Small intestine (tissue), 7 donors: ENCODE measurements around the gene TSHB. TPM values are rescaled to one million over a fixed set of nuclear protein-coding genes. Genes with fewer than 3 reads are reported as not detected.

ENCODE experiments used
- DNase-seq, 2 donors: peaks; one replicate each; pipeline versions ENCODE4 v3.0.0 to v3.0.0-alpha.2; 2013
- FAIRE-seq: peaks from 2 replicates; lab custom pipeline; 2012; peaks lifted over from hg19 to GRCh38; lab: Jason Lieb, UNC
- H3K27ac ChIP-seq, 3 donors: one replicate each; pipeline ENCODE4 v1.5.1; 2013; ENCODE audit warnings: low read length in 2 of 3, mild to moderate bottlenecking in 2 of 3, control low read depth in 1 of 3, inconsistent platforms in 1 of 3, low read depth in 1 of 3, moderate library complexity in 1 of 3
- H3K27me3 ChIP-seq, 3 donors: one replicate each; pipeline ENCODE4 v1.6.1; 2013; ENCODE audit warnings: low read length in 3 of 3, inconsistent platforms in 1 of 3; ENCODE audit not compliant: control insufficient read depth in 3 of 3, insufficient read depth in 3 of 3
- H3K36me3 ChIP-seq, 3 donors: one replicate each; pipeline ENCODE4 v1.6.1; 2013; ENCODE audit warnings: low read length in 3 of 3, inconsistent platforms in 1 of 3, low read depth in 1 of 3, mild to moderate bottlenecking in 1 of 3, moderate library complexity in 1 of 3; ENCODE audit not compliant: control insufficient read depth in 3 of 3, insufficient read depth in 2 of 3
- H3K4me1 ChIP-seq, 3 donors: one replicate each; pipeline ENCODE4 v1.6.1; 2013; ENCODE audit warnings: low read length in 2 of 3, inconsistent platforms in 1 of 3, low read depth in 1 of 3, mild to moderate bottlenecking in 1 of 3, moderate library complexity in 1 of 3; ENCODE audit not compliant: control insufficient read depth in 3 of 3, insufficient read depth in 2 of 3
- H3K4me3 ChIP-seq, 3 donors: one replicate each; pipeline ENCODE4 v1.5.1; 2013; ENCODE audit warnings: low read length in 3 of 3, control low read depth in 1 of 3, inconsistent platforms in 1 of 3, low read depth in 1 of 3, mild to moderate bottlenecking in 1 of 3, moderate library complexity in 1 of 3
- H3K9me3 ChIP-seq, 2 donors: one replicate each; pipeline ENCODE4 v1.6.1; 2013; ENCODE audit warnings: low read depth in 1 of 2, low read length in 1 of 2; ENCODE audit not compliant: control insufficient read depth in 2 of 2, insufficient read depth in 1 of 2
- WGBS, 3 donors: extraction: QIAGEN DNeasy Blood & Tissue Kit; methylation state at CpG; one replicate each; pipeline ENCODE4 v1.1.7; 2013; 5-methylcytosine and 5-hydroxymethylcytosine counted together
- polyA plus RNA-seq, 4 donors: library from polyadenylated mRNA; stranded (reverse) in 3 of 4; unstranded in 1 of 4; fragments of 200-250 nt in 3 of 4; fragments of 120-200 nt in 1 of 4; gene quantifications; one replicate each; pipeline versions ENCODE4 v1.2.1 to v1.2.3, GENCODE V29; 2013
- donor health status: healthy with polysubstance abuse.
- donor health status: control.
- donor health status: control.
- donor health status: Bipolar disorder and iron deficiency.
- donor health status: healthy.

Gene TSHB
- polyA plus RNA-seq, 4 donors = not detected

- Histone ChIP-seq H3K27ac (no peak overlapping the region), H3K4me1 (peaks cover 3 to 13% (median 8%) of the 10 kb centered on the region in 3 donors), H3K4me3 (no peak overlapping the region), H3K9me3 (no peaks in the 10 kb centered on the region), H3K36me3 (no peaks in the 10 kb centered on the region), H3K27me3 (no peaks in the 10 kb centered on the region)
- 76 to 90% (median 78%) methylated on average over 7 of the region's 7 CpGs for WGBS, 3 donors
- DNase-seq (no peak), FAIRE-seq (no peak)
Observed at GRCh38 chr1:115063228-115063901, 33.7 kb downstream of the TSHB start.

- no peak for FAIRE-seq
- WGBS, 3 donors = 94 to 97% (median 96%) methylated on average over 3 of the region's 3 CpGs
- Histone ChIP-seq H3K9me3 (no peaks in the 10 kb centered on the region), H3K27me3 (no peaks in the 10 kb centered on the region), H3K36me3 (peaks cover 0 to 3% (median 0%) of the 10 kb centered on the region in 3 donors), H3K4me3 (no peak overlapping the region), H3K27ac (no peak overlapping the region), H3K4me1 (peaks cover 3 to 23% (median 8%) of the 10 kb centered on the region in 3 donors)
- DNase-seq = no peak
Observed at GRCh38 chr1:115064461-115064860, 34.8 kb downstream of the TSHB start.

GRCh38 chr1:115065021-115065420 is 35.4 kb downstream of the TSHB start:
- no peak for FAIRE-seq
- 90 to 95% (median 93%) methylated on average over 6 of the region's 6 CpGs for WGBS, 3 donors
- no peak overlapping the region for H3K27ac ChIP-seq

GRCh38 chr1:115067161-115067859 is 37.7 kb downstream of the TSHB start:
- 77 to 90% (median 89%) methylated on average over 8 of the region's 8 CpGs for whole genome bisulfite sequencing, 3 donors
- Histone ChIP-seq H3K27me3 (no peaks in the 10 kb centered on the region), H3K4me1 (peaks cover under 1 to 25% (median 3%) of the 10 kb centered on the region in 3 donors), H3K27ac (peak overlapping the region in 1 of 3 donors; percentile 8), H3K4me3 (no peak overlapping the region), H3K36me3 (peaks cover 0 to 3% (median 0%) of the 10 kb centered on the region in 3 donors), H3K9me3 (no peaks in the 10 kb centered on the region)
- FAIRE-seq = no peak
- no peak for DNase-seq

More at GRCh38 chr1:115065021-115065420, 35.4 kb downstream of the TSHB start:
- peaks cover 0 to 3% (median 0%) of the 10 kb centered on the region in 3 donors for H3K36me3 ChIP-seq
- DNase-seq = no peak
- H3K9me3 ChIP-seq = no peaks in the 10 kb centered on the region
- no peak overlapping the region for H3K4me3 ChIP-seq
- peaks cover 3 to 28% (median 8%) of the 10 kb centered on the region in 3 donors for H3K4me1 ChIP-seq
- H3K27me3 ChIP-seq = no peaks in the 10 kb centered on the region

- DNase-seq (peak; percentile 46 to 54), FAIRE-seq (no peak)
- Histone ChIP-seq H3K9me3 (no peaks in the 10 kb centered on the region), H3K4me3 (no peak overlapping the region), H3K4me1 (peaks cover 0 to 23% (median 0%) of the 10 kb centered on the region in 3 donors), H3K27me3 (no peaks in the 10 kb centered on the region), H3K36me3 (peaks cover 0 to 3% (median 0%) of the 10 kb centered on the region in 3 donors), H3K27ac (peak overlapping the region in 1 of 3 donors; percentile 46)
- 20 to 59% (median 43%) methylated on average over 12 of the region's 12 CpGs for WGBS, 3 donors
Observed at GRCh38 chr1:115068826-115069585, 39.4 kb downstream of the TSHB start.

- no peak overlapping the region for H3K4me3 ChIP-seq
- peaks cover 0 to 23% (median 0%) of the 10 kb centered on the region in 3 donors for H3K4me1 ChIP-seq
- no peaks in the 10 kb centered on the region for H3K9me3 ChIP-seq
- peak overlapping the region in 1 of 3 donors; percentile 46 for H3K27ac ChIP-seq
- DNase-seq (peak in 1 of 2 donors; percentile 33), FAIRE-seq (no peak)
- H3K27me3 ChIP-seq = no peaks in the 10 kb centered on the region
- H3K36me3 ChIP-seq = peaks cover 0 to 3% (median 0%) of the 10 kb centered on the region in 3 donors
- 55 to 67% (median 63%) methylated on average over 7 of the region's 7 CpGs for WGBS, 3 donors
Observed at GRCh38 chr1:115069659-115070308, 40.2 kb downstream of the TSHB start.

- H3K4me1 ChIP-seq = peaks cover 0 to 27% (median 0%) of the 10 kb centered on the region in 3 donors
- no peak overlapping the region for H3K27ac ChIP-seq
- H3K9me3 ChIP-seq = no peaks in the 10 kb centered on the region
- no peak overlapping the region for H3K4me3 ChIP-seq
- peaks cover 0 to 3% (median 0%) of the 10 kb centered on the region in 3 donors for H3K36me3 ChIP-seq
- peaks cover 0 to 3% (median 0%) of the 10 kb centered on the region in 3 donors for H3K27me3 ChIP-seq
- DNase-seq (no peak), FAIRE-seq (no peak)
- WGBS, 3 donors = 81 to 87% (median 82%) methylated on average over 6 of the region's 6 CpGs
Observed at GRCh38 chr1:115071012-115071664, 41.5 kb downstream of the TSHB start.
